HepG2 (cell line): ENCODE measurements around the gene SESN1. TPM values are rescaled to one million over a fixed set of nuclear protein-coding genes. Genes with fewer than 3 reads are reported as not detected.

Experiments
- ATAC-seq: fragments of 200-7000 bp; cut with Tn5 transposase; 3 replicates; pipeline ENCODE4 v1.9.1; 2020; ENCODE audit warnings: mild to moderate bottlenecking, moderate library complexity
- BruUV-seq: library from RNA; stranded (reverse); fragments of 400-500 nt; replicated peaks from 2 replicates; lab custom pipeline; 2021; lab: Mats Ljungman, UMichigan
- CTCF ChIA-PET: fragments of 300-600 bp; formaldehyde crosslinking; extraction: SDS; loops from one replicate; lab custom pipeline; 2021; ENCODE audit warnings: low total read pairs, inconsistent platforms, low intra/inter-chr PET ratio; lab: Yijun Ruan, JAX
- POLR2A ChIA-PET: fragments of 350-600 bp; sonication (Branson Sonifier 250); formaldehyde crosslinking; loops from one replicate; lab custom pipeline; 2020; ENCODE audit warnings: antibody characterized with exemption, inconsistent platforms; lab: Yijun Ruan, JAX
- DNase-seq: peaks from one replicate; pipeline ENCODE4 v3.0.0-alpha.2; 2015; ENCODE audit warnings: low spot score
- FAIRE-seq: peaks from 3 replicates; lab custom pipeline; 2011; peaks lifted over from hg19 to GRCh38; lab: Jason Lieb, UNC
- H2AFZ ChIP-seq: one replicate; pipeline ENCODE4 v1.6.1; 2011; ENCODE audit warnings: low read length, inconsistent platforms
- H3K27ac ChIP-seq: fragments of 300-600 bp; 3 replicates; pipeline ENCODE4 v1.8.0; 2011; ENCODE audit warnings: mixed run types, mild to moderate bottlenecking, mixed read lengths, low read length, inconsistent platforms; ENCODE audit not compliant: insufficient read depth; ENCODE audit errors: extremely low read length
- H3K27me3 ChIP-seq, 2 experiments: fragments of 200-600 bp in 1 of 2; 2 replicates in 1 of 2; 3 replicates in 1 of 2; pipeline versions ENCODE4 v1.6.0 to v1.8.0; 2011; ENCODE audit warnings: low read length in 2 of 2, mild to moderate bottlenecking in 2 of 2, moderate library complexity in 2 of 2, inconsistent platforms in 1 of 2; ENCODE audit not compliant: insufficient read depth in 2 of 2, control insufficient read depth in 1 of 2
- H3K36me3 ChIP-seq, 2 experiments: fragments of 200-600 bp in 1 of 2; replicated peaks in 1 of 2; 2 replicates in 1 of 2; 3 replicates in 1 of 2; pipeline versions ENCODE4 v1.5.1 to v1.8.0; 2011; ENCODE audit warnings: low read length in 2 of 2, inconsistent platforms in 1 of 2; ENCODE audit not compliant: insufficient read depth in 2 of 2, control insufficient read depth in 1 of 2
- H3K4me1 ChIP-seq: 2 replicates; pipeline ENCODE4 v1.5.1; 2012; ENCODE audit warnings: low read length, inconsistent platforms; ENCODE audit not compliant: insufficient read depth
- H3K4me2 ChIP-seq: 2 replicates; pipeline ENCODE4 v1.6.0; 2011; ENCODE audit warnings: low read depth, low read length, inconsistent platforms
- H3K4me3 ChIP-seq, 3 experiments: fragments of 200-600 bp in 1 of 3; sonication (generic), shearing (Covaris generic) in 1 of 3; replicated peaks in 1 of 3; 2 replicates each; pipeline ENCODE4 v1.5.1; 2011 to 2016; ENCODE audit warnings: low read length in 3 of 3, inconsistent platforms in 2 of 3, low read depth in 2 of 3, mild to moderate bottlenecking in 2 of 3, control low read depth in 1 of 3, mixed read lengths in 1 of 3; ENCODE audit not compliant: insufficient read depth in 1 of 3
- H3K79me2 ChIP-seq: one replicate; pipeline ENCODE4 v1.6.1; 2011; ENCODE audit warnings: low read length, inconsistent platforms; ENCODE audit not compliant: insufficient read depth
- H3K9ac ChIP-seq: 2 replicates; pipeline ENCODE4 v1.6.0; 2011; ENCODE audit warnings: mild to moderate bottlenecking, low read depth, low read length, inconsistent platforms; ENCODE audit not compliant: insufficient read depth
- H3K9me3 ChIP-seq: 2 replicates; pipeline ENCODE4 v1.5.1; 2012; ENCODE audit warnings: mild to moderate bottlenecking, low read length
- H4K20me1 ChIP-seq: 2 replicates; pipeline ENCODE4 v1.6.0; 2011; ENCODE audit warnings: inconsistent platforms, mild to moderate bottlenecking, low read length, moderate library complexity; ENCODE audit not compliant: insufficient read depth
- MZF1 ChIP-seq: sonication (generic); formaldehyde crosslinking; IDR thresholded peaks from 2 replicates; pipeline ENCODE4 v1.8.1; 2023; ENCODE audit warnings: mild to moderate bottlenecking, missing genetic modification reagents, borderline replicate concordance
- PHB2 ChIP-seq: fragments of 450-650 bp; IDR thresholded peaks from 2 replicates; pipeline ENCODE4 v1.6.1; 2018; ENCODE audit not compliant: partially characterized antibody
- RELA ChIP-seq: sonication (generic); formaldehyde crosslinking; IDR thresholded peaks from 2 replicates; pipeline ENCODE4 v1.4.0; 2020; ENCODE audit warnings: missing genetic modification reagents
- SOX5 ChIP-seq: IDR thresholded peaks from 2 replicates; pipeline ENCODE4 v1.6.1; 2016; ENCODE audit warnings: borderline replicate concordance
- THAP11 ChIP-seq: IDR thresholded peaks from 2 replicates; pipeline ENCODE4 v1.6.1; 2016; ENCODE audit warnings: missing biosample characterization, missing genetic modification reagents
- U2AF1 ChIP-seq: fragments of 200-400 bp; formaldehyde crosslinking; optimal IDR thresholded peaks from 2 replicates; pipeline ENCODE3; 2017; ENCODE audit warnings: mild to moderate bottlenecking, low read depth, low read length
- ZNF24 ChIP-seq: fragments of 450-650 bp; IDR thresholded peaks from 2 replicates; pipeline ENCODE4 v1.6.1; 2017; ENCODE audit warnings: antibody characterized with exemption, mild to moderate bottlenecking
- WGBS: methylation state at CpG from one replicate; pipeline ENCODE4 v1.1.6; 2017; ENCODE audit warnings: low lambda C conversion rate; 5-methylcytosine and 5-hydroxymethylcytosine counted together
- in situ Hi-C: cut with HindIII; loops from 2 replicates; pipeline ENCODE4 v1.10.0; 2017; ENCODE audit warnings: low pct_unique_long_range_greater_than_20kb; ENCODE audit not compliant: extremely low pct_ligation_motif_present
- intact Hi-C: fragments of 100-400 bp; cut with micrococcal nuclease; formaldehyde crosslinking; loops from one replicate; pipeline ENCODE4 v1.10.0; 2022; ENCODE audit not compliant: unreplicated experiment
- polyA plus RNA-seq, 8 experiments: library from polyadenylated mRNA; depleted of rRNA in 3 of 8; stranded (reverse) in 7 of 8; unstranded in 1 of 8; fragments of >200 nt; fragmentation: Illumina TruSeq in 4 of 8; extraction: Trizol in 4 of 8; gene quantifications; 2 replicates each; pipeline versions ENCODE4 v1.2.1 to v1.2.3, GENCODE V29; 2011 to 2016; ENCODE audit warnings: low read depth in 4 of 8, missing spikeins in 1 of 8, mixed read lengths in 1 of 8; ENCODE audit not compliant: insufficient read depth in 1 of 8
- total RNA-seq, 5 experiments: library from RNA; depleted of rRNA; stranded (reverse); fragments of >200 nt; fragmentation: Illumina TruSeq; extraction: Trizol; gene quantifications; 2 replicates each; pipeline ENCODE4 v1.2.3, GENCODE V29; 2016; ENCODE audit warnings: low read depth in 1 of 5
- TF ChIP-seq, protein P1 (sequence below): sonication (generic); formaldehyde crosslinking; IDR thresholded peaks from 2 replicates; pipeline ENCODE4 v1.4.0; 2020; ENCODE audit warnings: missing genetic modification reagents
- TF ChIP-seq, protein P2 (sequence below): sonication (generic); formaldehyde crosslinking; conservative IDR thresholded peaks from 2 replicates; pipeline ENCODE4 v1.4.0; 2020; ENCODE audit warnings: missing genetic modification reagents
- TF ChIP-seq, protein P3 (sequence below): sonication (generic); formaldehyde crosslinking; IDR thresholded peaks from 2 replicates; pipeline ENCODE4 v1.4.0; 2020; ENCODE audit warnings: mild to moderate bottlenecking, missing genetic modification reagents
- TF ChIP-seq, protein P4 (sequence below), 2 experiments: sonication (generic) in 1 of 2; formaldehyde crosslinking in 1 of 2; IDR thresholded peaks; 2 replicates each; pipeline versions ENCODE4 v1.4.0 to v1.6.1; 2018 to 2020; ENCODE audit warnings: missing genetic modification reagents in 2 of 2, borderline replicate concordance in 1 of 2, low read depth in 1 of 2, mild to moderate bottlenecking in 1 of 2, missing biosample characterization in 1 of 2

Gene SESN1
- total and polyA plus RNA-seq, 2 of the 13 experiments (the other 11 are each of a cell fraction or from before 2014, with no cell fraction given) = 24.9 to 44.7 TPM

DNA sequence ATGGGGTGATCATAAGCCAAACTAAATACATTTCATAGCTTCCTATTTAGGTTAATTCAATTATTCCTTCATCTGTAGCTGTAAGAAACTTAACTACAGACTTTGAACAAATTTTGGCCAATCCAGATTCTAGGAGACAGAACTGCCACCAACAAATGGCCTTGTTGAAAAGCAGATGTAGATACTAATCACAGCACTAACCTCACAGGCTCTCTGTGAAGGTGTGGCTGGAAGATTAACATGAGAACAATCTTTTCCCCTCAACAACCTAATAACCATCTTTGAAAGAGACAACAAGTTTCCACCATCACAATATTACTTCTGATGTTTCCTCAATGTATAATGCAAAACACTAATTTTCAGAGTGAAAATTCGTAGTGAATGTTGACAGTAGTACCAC lies 87.8 kb downstream of the SESN1 start:
- Histone ChIP-seq H3K79me2 (peaks cover 74% of the 10 kb centered on the region), H3K27ac (no peak overlapping the region), H3K9me3 (no peaks in the 10 kb centered on the region), H3K9ac (peak overlapping the region; percentile 87; the same call in 1 of the 2 replicates), H3K27me3 (no peaks in the 10 kb centered on the region; a peak in 1 of 5 replicates), H2AFZ (no peak overlapping the region), H3K4me3 (peak overlapping the region in 2 of 3 experiments; percentile 74 to 97; a peak in 3 of 6 replicates), H4K20me1 (peaks cover 15% of the 10 kb centered on the region), H3K4me1 (peaks cover 52% of the 10 kb centered on the region), H3K36me3 (peaks cover 0 to 2% of the 10 kb centered on the region in 2 experiments; a peak in 2 of 5 replicates), H3K4me2 (peak overlapping the region; percentile 79)
- TF ChIP-seq, protein P1, sequence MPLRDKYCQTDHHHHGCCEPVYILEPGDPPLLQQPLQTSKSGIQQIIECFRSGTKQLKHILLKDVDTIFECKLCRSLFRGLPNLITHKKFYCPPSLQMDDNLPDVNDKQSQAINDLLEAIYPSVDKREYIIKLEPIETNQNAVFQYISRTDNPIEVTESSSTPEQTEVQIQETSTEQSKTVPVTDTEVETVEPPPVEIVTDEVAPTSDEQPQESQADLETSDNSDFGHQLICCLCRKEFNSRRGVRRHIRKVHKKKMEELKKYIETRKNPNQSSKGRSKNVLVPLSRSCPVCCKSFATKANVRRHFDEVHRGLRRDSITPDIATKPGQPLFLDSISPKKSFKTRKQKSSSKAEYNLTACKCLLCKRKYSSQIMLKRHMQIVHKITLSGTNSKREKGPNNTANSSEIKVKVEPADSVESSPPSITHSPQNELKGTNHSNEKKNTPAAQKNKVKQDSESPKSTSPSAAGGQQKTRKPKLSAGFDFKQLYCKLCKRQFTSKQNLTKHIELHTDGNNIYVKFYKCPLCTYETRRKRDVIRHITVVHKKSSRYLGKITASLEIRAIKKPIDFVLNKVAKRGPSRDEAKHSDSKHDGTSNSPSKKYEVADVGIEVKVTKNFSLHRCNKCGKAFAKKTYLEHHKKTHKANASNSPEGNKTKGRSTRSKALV = no peak
- TF ChIP-seq MZF1 (no peak), SOX5 (CRISPR knock-in tag) (no peak), PHB2 (no peak), ZNF24 (no peak), THAP11 (CRISPR knock-in tag) (no peak), U2AF1 (no peak), RELA (no peak)
- TF ChIP-seq, protein P2, sequence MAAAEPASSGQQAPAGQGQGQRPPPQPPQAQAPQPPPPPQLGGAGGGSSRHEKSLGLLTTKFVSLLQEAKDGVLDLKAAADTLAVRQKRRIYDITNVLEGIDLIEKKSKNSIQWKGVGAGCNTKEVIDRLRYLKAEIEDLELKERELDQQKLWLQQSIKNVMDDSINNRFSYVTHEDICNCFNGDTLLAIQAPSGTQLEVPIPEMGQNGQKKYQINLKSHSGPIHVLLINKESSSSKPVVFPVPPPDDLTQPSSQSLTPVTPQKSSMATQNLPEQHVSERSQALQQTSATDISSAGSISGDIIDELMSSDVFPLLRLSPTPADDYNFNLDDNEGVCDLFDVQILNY (CRISPR knock-in tag) = no peak
- TF ChIP-seq, protein P3, sequence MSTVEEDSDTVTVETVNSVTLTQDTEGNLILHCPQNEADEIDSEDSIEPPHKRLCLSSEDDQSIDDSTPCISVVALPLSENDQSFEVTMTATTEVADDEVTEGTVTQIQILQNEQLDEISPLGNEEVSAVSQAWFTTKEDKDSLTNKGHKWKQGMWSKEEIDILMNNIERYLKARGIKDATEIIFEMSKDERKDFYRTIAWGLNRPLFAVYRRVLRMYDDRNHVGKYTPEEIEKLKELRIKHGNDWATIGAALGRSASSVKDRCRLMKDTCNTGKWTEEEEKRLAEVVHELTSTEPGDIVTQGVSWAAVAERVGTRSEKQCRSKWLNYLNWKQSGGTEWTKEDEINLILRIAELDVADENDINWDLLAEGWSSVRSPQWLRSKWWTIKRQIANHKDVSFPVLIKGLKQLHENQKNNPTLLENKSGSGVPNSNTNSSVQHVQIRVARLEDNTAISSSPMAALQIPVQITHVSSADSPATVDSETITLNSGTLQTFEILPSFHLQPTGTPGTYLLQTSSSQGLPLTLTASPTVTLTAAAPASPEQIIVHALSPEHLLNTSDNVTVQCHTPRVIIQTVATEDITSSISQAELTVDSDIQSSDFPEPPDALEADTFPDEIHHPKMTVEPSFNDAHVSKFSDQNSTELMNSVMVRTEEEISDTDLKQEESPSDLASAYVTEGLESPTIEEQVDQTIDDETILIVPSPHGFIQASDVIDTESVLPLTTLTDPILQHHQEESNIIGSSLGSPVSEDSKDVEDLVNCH (CRISPR knock-in tag) = no peak
- TF ChIP-seq, protein P4, sequence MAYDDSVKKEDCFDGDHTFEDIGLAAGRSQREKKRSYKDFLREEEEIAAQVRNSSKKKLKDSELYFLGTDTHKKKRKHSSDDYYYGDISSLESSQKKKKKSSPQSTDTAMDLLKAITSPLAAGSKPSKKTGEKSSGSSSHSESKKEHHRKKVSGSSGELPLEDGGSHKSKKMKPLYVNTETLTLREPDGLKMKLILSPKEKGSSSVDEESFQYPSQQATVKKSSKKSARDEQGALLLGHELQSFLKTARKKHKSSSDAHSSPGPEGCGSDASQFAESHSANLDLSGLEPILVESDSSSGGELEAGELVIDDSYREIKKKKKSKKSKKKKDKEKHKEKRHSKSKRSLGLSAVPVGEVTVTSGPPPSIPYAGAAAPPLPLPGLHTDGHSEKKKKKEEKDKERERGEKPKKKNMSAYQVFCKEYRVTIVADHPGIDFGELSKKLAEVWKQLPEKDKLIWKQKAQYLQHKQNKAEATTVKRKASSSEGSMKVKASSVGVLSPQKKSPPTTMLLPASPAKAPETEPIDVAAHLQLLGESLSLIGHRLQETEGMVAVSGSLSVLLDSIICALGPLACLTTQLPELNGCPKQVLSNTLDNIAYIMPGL (CRISPR knock-in tag; IDR thresholded peaks at IDR 0.05; ENCODE audit: borderline replicate concordance in 1 of 2, low read depth in 1 of 2) = no peak
- FAIRE-seq = no peak
- no TSS peak for BruUV-seq
- in situ Hi-C loops (no loop called here), intact Hi-C loops (loop anchor here (5.0 kb wide), 1 partner anchor 65 kb away; no protein-coding TSS in a partner anchor)
- CTCF ChIA-PET = no interaction called here
- no peak for ATAC-seq
- 53% methylated on average over 1 of the region's 1 CpG for WGBS
- POLR2A ChIA-PET = interaction anchor here (1.2 kb wide), 1 partner anchor 12 kb away, joined by 3 read pairs; no protein-coding TSS in a partner anchor
- no peak for DNase-seq
